HepG2 (cell line): ENCODE results near the gene CPEB4. TPM values are rescaled to one million over a fixed set of nuclear protein-coding genes. Genes with fewer than 3 reads are reported as not detected.

Experiments used
- ARNTL ChIP-seq: sonication (generic); formaldehyde crosslinking; IDR thresholded peaks from 2 replicates; pipeline ENCODE4 v1.4.0; 2020; ENCODE audit warnings: mild to moderate bottlenecking, missing genetic modification reagents
- BCL6 ChIP-seq: IDR thresholded peaks from 2 replicates; pipeline ENCODE4 v1.6.1; 2016; ENCODE audit warnings: missing genetic modification reagents, missing compliant biosample characterization
- FOXO4 ChIP-seq: sonication (generic); formaldehyde crosslinking; conservative IDR thresholded peaks from 2 replicates; pipeline ENCODE4 v1.8.1; 2023; ENCODE audit warnings: missing genetic modification reagents
- ISX ChIP-seq: sonication (generic); formaldehyde crosslinking; conservative IDR thresholded peaks from 2 replicates; pipeline ENCODE4 v1.5.0; 2020; ENCODE audit warnings: missing genetic modification reagents
- SIN3A ChIP-seq: IDR thresholded peaks from 2 replicates; pipeline ENCODE4 v1.6.1; 2011; ENCODE audit warnings: low read depth, mild to moderate bottlenecking, control low read depth, low read length, borderline replicate concordance
- ZFP82 ChIP-seq: sonication (generic); formaldehyde crosslinking; IDR thresholded peaks from 2 replicates; pipeline ENCODE4 v1.5.1; 2020; ENCODE audit warnings: mild to moderate bottlenecking, missing genetic modification reagents, borderline replicate concordance
- polyA plus RNA-seq, 8 experiments: library from polyadenylated mRNA; depleted of rRNA in 3 of 8; stranded (reverse) in 7 of 8; unstranded in 1 of 8; fragments of >200 nt; fragmentation: Illumina TruSeq in 4 of 8; extraction: Trizol in 4 of 8; gene quantifications; 2 replicates each; pipeline versions ENCODE4 v1.2.1 to v1.2.3, GENCODE V29; 2011 to 2016; ENCODE audit warnings: low read depth in 4 of 8, missing spikeins in 1 of 8, mixed read lengths in 1 of 8; ENCODE audit not compliant: insufficient read depth in 1 of 8
- total RNA-seq, 5 experiments: library from RNA; depleted of rRNA; stranded (reverse); fragments of >200 nt; fragmentation: Illumina TruSeq; extraction: Trizol; gene quantifications; 2 replicates each; pipeline ENCODE4 v1.2.3, GENCODE V29; 2016; ENCODE audit warnings: low read depth in 1 of 5
- TF ChIP-seq, protein P1 (sequence below): sonication (generic); formaldehyde crosslinking; IDR thresholded peaks from 2 replicates; pipeline ENCODE4 v1.5.1; 2020; ENCODE audit warnings: missing genetic modification reagents, mild to moderate bottlenecking, borderline replicate concordance
- TF ChIP-seq, protein P2 (sequence below): sonication (generic); formaldehyde crosslinking; IDR thresholded peaks from 2 replicates; pipeline ENCODE4 v1.4.0; 2020; ENCODE audit warnings: missing genetic modification reagents

Gene CPEB4
- total and polyA plus RNA-seq, 2 of the 13 experiments (the other 11 are each of a cell fraction or from before 2014, with no cell fraction given) = 7.7 to 26.7 TPM

GRCh38 chr5:173916233-173916632 is 28.1 kb downstream of the CPEB4 start (continued):
- TF ChIP-seq, protein P1, sequence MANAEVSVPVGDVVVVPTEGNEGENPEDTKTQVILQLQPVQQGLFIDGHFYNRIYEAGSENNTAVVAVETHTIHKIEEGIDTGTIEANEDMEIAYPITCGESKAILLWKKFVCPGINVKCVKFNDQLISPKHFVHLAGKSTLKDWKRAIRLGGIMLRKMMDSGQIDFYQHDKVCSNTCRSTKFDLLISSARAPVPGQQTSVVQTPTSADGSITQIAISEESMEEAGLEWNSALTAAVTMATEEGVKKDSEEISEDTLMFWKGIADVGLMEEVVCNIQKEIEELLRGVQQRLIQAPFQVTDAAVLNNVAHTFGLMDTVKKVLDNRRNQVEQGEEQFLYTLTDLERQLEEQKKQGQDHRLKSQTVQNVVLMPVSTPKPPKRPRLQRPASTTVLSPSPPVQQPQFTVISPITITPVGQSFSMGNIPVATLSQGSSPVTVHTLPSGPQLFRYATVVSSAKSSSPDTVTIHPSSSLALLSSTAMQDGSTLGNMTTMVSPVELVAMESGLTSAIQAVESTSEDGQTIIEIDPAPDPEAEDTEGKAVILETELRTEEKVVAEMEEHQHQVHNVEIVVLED (CRISPR knock-in tag) = no peak
- no peak for TF ChIP-seq BCL6 (CRISPR knock-in tag)
- no peak for TF ChIP-seq ISX (CRISPR knock-in tag)
- TF ChIP-seq FOXO4 (CRISPR knock-in tag) = no peak
- TF ChIP-seq ARNTL = no peak
- TF ChIP-seq ZFP82 (CRISPR knock-in tag) = no peak
- no peak for TF ChIP-seq SIN3A
- TF ChIP-seq, protein P2, sequence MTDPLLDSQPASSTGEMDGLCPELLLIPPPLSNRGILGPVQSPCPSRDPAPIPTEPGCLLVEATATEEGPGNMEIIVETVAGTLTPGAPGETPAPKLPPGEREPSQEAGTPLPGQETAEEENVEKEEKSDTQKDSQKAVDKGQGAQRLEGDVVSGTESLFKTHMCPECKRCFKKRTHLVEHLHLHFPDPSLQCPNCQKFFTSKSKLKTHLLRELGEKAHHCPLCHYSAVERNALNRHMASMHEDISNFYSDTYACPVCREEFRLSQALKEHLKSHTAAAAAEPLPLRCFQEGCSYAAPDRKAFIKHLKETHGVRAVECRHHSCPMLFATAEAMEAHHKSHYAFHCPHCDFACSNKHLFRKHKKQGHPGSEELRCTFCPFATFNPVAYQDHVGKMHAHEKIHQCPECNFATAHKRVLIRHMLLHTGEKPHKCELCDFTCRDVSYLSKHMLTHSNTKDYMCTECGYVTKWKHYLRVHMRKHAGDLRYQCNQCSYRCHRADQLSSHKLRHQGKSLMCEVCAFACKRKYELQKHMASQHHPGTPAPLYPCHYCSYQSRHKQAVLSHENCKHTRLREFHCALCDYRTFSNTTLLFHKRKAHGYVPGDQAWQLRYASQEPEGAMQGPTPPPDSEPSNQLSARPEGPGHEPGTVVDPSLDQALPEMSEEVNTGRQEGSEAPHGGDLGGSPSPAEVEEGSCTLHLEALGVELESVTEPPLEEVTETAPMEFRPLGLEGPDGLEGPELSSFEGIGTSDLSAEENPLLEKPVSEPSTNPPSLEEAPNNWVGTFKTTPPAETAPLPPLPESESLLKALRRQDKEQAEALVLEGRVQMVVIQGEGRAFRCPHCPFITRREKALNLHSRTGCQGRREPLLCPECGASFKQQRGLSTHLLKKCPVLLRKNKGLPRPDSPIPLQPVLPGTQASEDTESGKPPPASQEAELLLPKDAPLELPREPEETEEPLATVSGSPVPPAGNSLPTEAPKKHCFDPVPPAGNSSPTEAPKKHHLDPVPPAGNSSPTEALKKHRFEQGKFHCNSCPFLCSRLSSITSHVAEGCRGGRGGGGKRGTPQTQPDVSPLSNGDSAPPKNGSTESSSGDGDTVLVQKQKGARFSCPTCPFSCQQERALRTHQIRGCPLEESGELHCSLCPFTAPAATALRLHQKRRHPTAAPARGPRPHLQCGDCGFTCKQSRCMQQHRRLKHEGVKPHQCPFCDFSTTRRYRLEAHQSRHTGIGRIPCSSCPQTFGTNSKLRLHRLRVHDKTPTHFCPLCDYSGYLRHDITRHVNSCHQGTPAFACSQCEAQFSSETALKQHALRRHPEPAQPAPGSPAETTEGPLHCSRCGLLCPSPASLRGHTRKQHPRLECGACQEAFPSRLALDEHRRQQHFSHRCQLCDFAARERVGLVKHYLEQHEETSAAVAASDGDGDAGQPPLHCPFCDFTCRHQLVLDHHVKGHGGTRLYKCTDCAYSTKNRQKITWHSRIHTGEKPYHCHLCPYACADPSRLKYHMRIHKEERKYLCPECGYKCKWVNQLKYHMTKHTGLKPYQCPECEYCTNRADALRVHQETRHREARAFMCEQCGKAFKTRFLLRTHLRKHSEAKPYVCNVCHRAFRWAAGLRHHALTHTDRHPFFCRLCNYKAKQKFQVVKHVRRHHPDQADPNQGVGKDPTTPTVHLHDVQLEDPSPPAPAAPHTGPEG (CRISPR knock-in tag) = no peak
